GDM1 (cell line): ENCODE measurements around the gene PTGDR2.

ENCODE experiments used
- DNase-seq: peaks from one replicate; lab custom pipeline; 2025; lab: John Stamatoyannopoulos, UW

The PTGDR2 gene

GRCh38 chr11:60855726-60856633 is at the start of gene PTGDR2:
PTGDR2 (minus strand) TSS chr11:60855950; CDS start chr11:60853722, 2,228 bp downstream.
- DNase-seq = peak; percentile 12

- DNase-seq = no peak
Observed at GRCh38 chr11:60905047-60905446, 49.3 kb upstream of the PTGDR2 start.

- no peak for DNase-seq
Observed at GRCh38 chr11:60902625-60903024, 46.9 kb upstream of the PTGDR2 start.

GRCh38 chr11:60900673-60901404 is 45.1 kb upstream of the PTGDR2 start:
- DNase-seq = no peak

- DNase-seq = no peak
Observed at GRCh38 chr11:60899977-60900376, 44.2 kb upstream of the PTGDR2 start.

- DNase-seq = peak; percentile 40
Observed at GRCh38 chr11:60899046-60899936, 43.5 kb upstream of the PTGDR2 start.

- no peak for DNase-seq
Observed at GRCh38 chr11:60897496-60897895, 41.7 kb upstream of the PTGDR2 start.

- DNase-seq = no peak
Observed at GRCh38 chr11:60895687-60896086, 39.9 kb upstream of the PTGDR2 start.

GRCh38 chr11:60891103-60891741 is 35.5 kb upstream of the PTGDR2 start:
- DNase-seq = no peak

- DNase-seq = no peak
Observed at GRCh38 chr11:60890696-60891095, 34.9 kb upstream of the PTGDR2 start.

- DNase-seq = no peak
Observed at GRCh38 chr11:60889869-60890311, 34.1 kb upstream of the PTGDR2 start.

GRCh38 chr11:60887556-60887955 is 31.8 kb upstream of the PTGDR2 start:
- peak; percentile 49 for DNase-seq

- no peak for DNase-seq
Observed at GRCh38 chr11:60880643-60881282, 25.0 kb upstream of the PTGDR2 start.

GRCh38 chr11:60879971-60880588 is 24.3 kb upstream of the PTGDR2 start:
- no peak for DNase-seq

- DNase-seq = no peak
Observed at GRCh38 chr11:60879104-60879503, 23.4 kb upstream of the PTGDR2 start.

GRCh38 chr11:60878245-60879101 is 22.7 kb upstream of the PTGDR2 start:
- no peak for DNase-seq

GRCh38 chr11:60876168-60876485 is 20.4 kb upstream of the PTGDR2 start:
- DNase-seq = no peak

- DNase-seq = no peak
Observed at GRCh38 chr11:60875366-60876167, 19.8 kb upstream of the PTGDR2 start.
